ENCODE data around the gene MAPK9. TPM values are rescaled to one million over a fixed set of nuclear protein-coding genes. Genes with fewer than 3 reads are reported as not detected.

MAPK9 gene
- total and polyA plus RNA-seq, 11 donors, result 15.2 to 51.3 (median 41.2) TPM

- H3K4me3 ChIP-seq, result no peak overlapping the region
- H3K27me3 ChIP-seq, result no peaks in the 10 kb centered on the region
- H3K36me3 ChIP-seq, result peaks cover 0 to 8% (median 4%) of the 10 kb centered on the region in 9 donors
- no peak overlapping the region for H3K27ac ChIP-seq
- intact Hi-C loops (cut with DNase I), result no loop called here
- DNase-seq, result no peak
- H3K9me3 ChIP-seq, result no peaks in the 10 kb centered on the region
- no peak for TF ChIP-seq POLR2A (IDR thresholded peaks at IDR 0.05)
- no peak for TF ChIP-seq CTCF (IDR thresholded peaks at IDR 0.05)
- 57 to 77% (median 63%) methylated on average over 7 of the region's 7 CpGs for WGBS, 4 donors
- H3K4me1 ChIP-seq, result peaks cover 0 to 32% (median 15%) of the 10 kb centered on the region in 12 donors
- ATAC-seq, result no peak
These were observed 4.0 kb downstream of the MAPK9 start for GRCh38 chr5:180287868-180288267.

- Histone ChIP-seq H3K4me1 (peaks cover 0 to 29% (median 15%) of the 10 kb centered on the region in 12 donors), H3K4me3 (no peak overlapping the region), H3K27me3 (no peaks in the 10 kb centered on the region), H3K9me3 (no peaks in the 10 kb centered on the region), H3K36me3 (peaks cover 0 to 13% (median 4%) of the 10 kb centered on the region in 9 donors), H3K27ac (no peak overlapping the region)
- DNase-seq (no peak), ATAC-seq (no peak)
- no peak for TF ChIP-seq POLR2A (IDR thresholded peaks at IDR 0.05)
- TF ChIP-seq CTCF (IDR thresholded peaks at IDR 0.05), result no peak
- 91 to 100% (median 94%) methylated on average over 2 of the region's 2 CpGs for WGBS, 4 donors
- intact Hi-C loops (cut with DNase I), result no loop called here
These were observed 4.5 kb downstream of the MAPK9 start for GRCh38 chr5:180287404-180287803.

- no peaks in the 10 kb centered on the region for H3K27me3 ChIP-seq
- no peak overlapping the region for H3K4me3 ChIP-seq
- DNase-seq, result no peak
- no peaks in the 10 kb centered on the region for H3K9me3 ChIP-seq
- peaks cover 0 to 16% (median 6%) of the 10 kb centered on the region in 12 donors for H3K4me1 ChIP-seq
- intact Hi-C loops (cut with DNase I), result no loop called here
- no peak overlapping the region for H3K27ac ChIP-seq
- 73 to 82% (median 78%) methylated on average over 10 of the region's 10 CpGs for WGBS, 4 donors
- peaks cover 0 to 32% (median 17%) of the 10 kb centered on the region in 9 donors for H3K36me3 ChIP-seq
- TF ChIP-seq CTCF (IDR thresholded peaks at IDR 0.05) (no peak), POLR2A (IDR thresholded peaks at IDR 0.05) (no peak)
- no peak for ATAC-seq
These were observed 7.7 kb downstream of the MAPK9 start for GRCh38 chr5:180284149-180284548.

- H3K4me3 ChIP-seq, result no peak overlapping the region
- no peak overlapping the region for H3K27ac ChIP-seq
- ATAC-seq, result no peak
- H3K9me3 ChIP-seq, result no peaks in the 10 kb centered on the region
- H3K4me1 ChIP-seq, result peaks cover 0 to 16% (median 6%) of the 10 kb centered on the region in 12 donors
- 39 to 44% (median 43%) methylated on average over 10 of the region's 10 CpGs for WGBS, 4 donors
- TF ChIP-seq POLR2A (IDR thresholded peaks at IDR 0.05), result no peak
- no peak for TF ChIP-seq CTCF (IDR thresholded peaks at IDR 0.05)
- no peak for DNase-seq
- no peaks in the 10 kb centered on the region for H3K27me3 ChIP-seq
- intact Hi-C loops (cut with DNase I), result no loop called here
- H3K36me3 ChIP-seq, result peaks cover 0 to 40% (median 24%) of the 10 kb centered on the region in 9 donors
These were observed 8.8 kb downstream of the MAPK9 start for GRCh38 chr5:180283026-180283615.

Measured in heart left ventricle (tissue), 16 donors.